DOHH2 (cell line): Measurements from ENCODE around the gene SLX4IP.

Experiments used
- H3F3A ChIP-seq: fragments of 200-600 bp; sonication (generic), shearing (Covaris generic); 2 replicates; pipeline ENCODE4 v1.6.0; 2016; ENCODE audit warnings: antibody characterized with exemption, mild to moderate bottlenecking; ENCODE audit not compliant: control insufficient read depth, insufficient read depth
- H3K27ac ChIP-seq: fragments of 200-600 bp; sonication (generic); 2 replicates; pipeline ENCODE4 v1.5.1; 2014; ENCODE audit warnings: low read depth, mild to moderate bottlenecking, low read length, moderate library complexity
- H3K27me3 ChIP-seq: fragments of 200-600 bp; sonication (generic); 2 replicates; pipeline ENCODE4 v1.6.1; 2014; ENCODE audit warnings: mild to moderate bottlenecking, low read length, mixed read lengths; ENCODE audit not compliant: control insufficient read depth
- H3K36me3 ChIP-seq: fragments of 200-600 bp; sonication (generic); 2 replicates; pipeline ENCODE4 v1.6.1; 2014; ENCODE audit warnings: mild to moderate bottlenecking, low read length, moderate library complexity, mixed read lengths; ENCODE audit not compliant: control insufficient read depth
- H3K4me1 ChIP-seq: fragments of 200-600 bp; sonication (generic); 2 replicates; pipeline ENCODE4 v1.6.1; 2014; ENCODE audit warnings: mild to moderate bottlenecking, low read length, mixed read lengths; ENCODE audit not compliant: control insufficient read depth
- H3K4me2 ChIP-seq: fragments of 200-600 bp; sonication (generic); 2 replicates; pipeline ENCODE4 v1.6.0; 2014; ENCODE audit warnings: mild to moderate bottlenecking, low read length, moderate library complexity
- H3K4me3 ChIP-seq: fragments of 200-600 bp; sonication (generic); 2 replicates; pipeline ENCODE4 v1.5.1; 2014; ENCODE audit warnings: mild to moderate bottlenecking, low read length, mixed read lengths
- H3K79me2 ChIP-seq: fragments of 200-600 bp; sonication (generic); 2 replicates; pipeline ENCODE4 v1.6.1; 2014; ENCODE audit warnings: mild to moderate bottlenecking, low read length, mixed read lengths; ENCODE audit not compliant: control insufficient read depth
- H3K9me2 ChIP-seq: fragments of 200-600 bp; sonication (generic); replicated peaks from 2 replicates; pipeline ENCODE4 v1.6.1; 2014; ENCODE audit warnings: mild to moderate bottlenecking, low read length, mixed read lengths; ENCODE audit not compliant: control insufficient read depth
- H3K9me3 ChIP-seq: fragments of 200-600 bp; sonication (generic); 2 replicates; pipeline ENCODE4 v1.6.1; 2014; ENCODE audit warnings: antibody characterized with exemption, low read length, mixed read lengths; ENCODE audit not compliant: control insufficient read depth, insufficient read depth
- H4K20me1 ChIP-seq: fragments of 200-600 bp; sonication (generic); 2 replicates; pipeline ENCODE4 v1.6.0; 2014; ENCODE audit warnings: low read depth, mild to moderate bottlenecking, antibody characterized with exemption, low read length, moderate library complexity; ENCODE audit not compliant: control insufficient read depth, insufficient read depth
- CTCF ChIP-seq: fragments of 200-600 bp; sonication (generic); IDR thresholded peaks from one replicate; pipeline ENCODE4 v1.5.1; 2014; ENCODE audit warnings: antibody characterized with exemption, mild to moderate bottlenecking, low read depth, low read length; ENCODE audit not compliant: poor library complexity, severe bottlenecking
- EZH2phosphoT487 ChIP-seq: fragments of 200-600 bp; sonication (generic); IDR thresholded peaks from 2 replicates; pipeline ENCODE4 v1.6.1; 2017; ENCODE audit warnings: borderline replicate concordance, mild to moderate bottlenecking, antibody characterized with exemption, low read length, moderate library complexity, mixed read lengths

SLX4IP gene

DNA sequence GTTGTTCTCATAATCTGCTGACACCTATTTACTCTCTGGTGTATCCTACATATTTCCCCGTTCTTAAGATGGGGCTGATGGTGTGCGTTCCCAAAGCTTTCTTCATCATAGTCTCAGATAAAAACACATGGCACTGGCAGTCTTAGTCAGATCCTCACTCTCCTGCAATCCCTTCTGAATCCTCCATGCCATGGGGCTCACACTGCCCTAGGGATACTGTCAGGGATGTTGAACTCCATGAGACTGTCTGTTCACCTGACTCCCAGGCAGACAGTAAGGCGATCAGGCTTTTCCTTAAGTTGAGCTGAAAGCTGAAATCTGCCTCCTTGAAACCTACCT, 76.0 kb downstream of the SLX4IP start:
- no peaks in the 10 kb centered on the region for H3K9me2 ChIP-seq
- no peak overlapping the region for H3K4me2 ChIP-seq
- no peak overlapping the region for H3K27ac ChIP-seq
- H3F3A ChIP-seq, result no peaks in the 10 kb centered on the region
- no peak overlapping the region for H3K4me3 ChIP-seq
- H3K27me3 ChIP-seq, result no peaks in the 10 kb centered on the region
- H3K4me1 ChIP-seq, result peaks cover 5% of the 10 kb centered on the region
- TF ChIP-seq EZH2phosphoT487 (no peak), CTCF (no peak)
- no peaks in the 10 kb centered on the region for H4K20me1 ChIP-seq
- H3K79me2 ChIP-seq, result peaks cover 10% of the 10 kb centered on the region
- H3K9me3 ChIP-seq, result no peaks in the 10 kb centered on the region
- H3K36me3 ChIP-seq, result no peaks in the 10 kb centered on the region

- H3K27me3 ChIP-seq, result no peaks in the 10 kb centered on the region
- TF ChIP-seq EZH2phosphoT487 (no peak), CTCF (no peak)
- H3K36me3 ChIP-seq, result no peaks in the 10 kb centered on the region
- peaks cover 14% of the 10 kb centered on the region for H3K79me2 ChIP-seq
- no peaks in the 10 kb centered on the region for H4K20me1 ChIP-seq
- no peak overlapping the region for H3K4me2 ChIP-seq
- no peaks in the 10 kb centered on the region for H3K9me2 ChIP-seq
- no peak overlapping the region for H3K27ac ChIP-seq
- H3K4me1 ChIP-seq, result peaks cover 5% of the 10 kb centered on the region
- no peak overlapping the region for H3K4me3 ChIP-seq
- no peaks in the 10 kb centered on the region for H3K9me3 ChIP-seq
- no peaks in the 10 kb centered on the region for H3F3A ChIP-seq
These were observed 76.6 kb downstream of the SLX4IP start for GRCh38 chr20:10511509-10512251.

DNA sequence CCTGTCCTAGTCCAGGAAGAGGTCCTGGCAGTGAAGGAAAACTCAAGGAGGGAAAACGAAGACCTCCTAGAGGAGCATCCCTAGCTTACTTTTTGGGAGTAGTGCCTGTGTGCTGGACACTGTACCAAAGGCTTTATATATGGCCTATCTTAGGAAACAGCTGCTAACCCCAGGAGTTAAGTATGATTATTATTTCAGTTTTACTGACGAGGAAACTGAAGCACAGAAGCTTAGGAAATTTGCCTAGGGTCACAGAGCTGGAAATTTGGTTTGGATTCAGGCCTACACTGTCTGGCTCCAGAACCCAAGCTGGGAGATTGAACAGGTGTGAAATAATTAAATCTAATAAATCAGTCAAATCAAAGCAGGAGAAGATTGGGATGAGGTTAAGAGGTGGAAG, 78.0 kb downstream of the SLX4IP start:
- Histone ChIP-seq H4K20me1 (peaks cover 3% of the 10 kb centered on the region; the same call in 1 of the 2 replicates), H3K79me2 (peaks cover 12% of the 10 kb centered on the region), H3K9me2 (no peaks in the 10 kb centered on the region), H3K27me3 (no peaks in the 10 kb centered on the region), H3K27ac (no peak overlapping the region), H3F3A (no peaks in the 10 kb centered on the region), H3K4me3 (no peak overlapping the region), H3K36me3 (no peaks in the 10 kb centered on the region), H3K4me2 (no peak overlapping the region), H3K9me3 (no peaks in the 10 kb centered on the region), H3K4me1 (peaks cover 5% of the 10 kb centered on the region)
- no peak for TF ChIP-seq CTCF
- TF ChIP-seq EZH2phosphoT487, result no peak
